Lung microvascular endothelial cell (primary cell): ENCODE results near the gene ZNF217. TPM values are rescaled to one million over a fixed set of nuclear protein-coding genes. Genes with fewer than 3 reads are reported as not detected.
"Not testable (repeated sequence)": the region's sequence is repeated elsewhere in the genome, so short reads cannot be mapped to it uniquely, and the experiment has no call there.

Experiments
- DNase-seq, 2 donors: peaks; one replicate each; pipeline versions ENCODE4 v3.0.0 to v3.0.0-alpha.2; 2010; ENCODE audit warnings: low read depth in 2 of 2
- total RNA-seq: library from RNA; depleted of rRNA; stranded (reverse); fragments of >200 nt; gene quantifications from 2 replicates; pipeline ENCODE4 v1.2.1, GENCODE V29; 2014

Gene ZNF217
- total RNA-seq, 1 donor from 2014 or later = 9.7 TPM

- DNase-seq = not testable (repeated sequence)
These were observed 9.7 kb downstream of the ZNF217 start for GRCh38 chr20:53583660-53584549.

GRCh38 chr20:53582574-53583351, 10.9 kb downstream of the ZNF217 start:
- peak in 1 of 2 donors; percentile 82 for DNase-seq

- DNase-seq = no peak
These were observed 11.4 kb downstream of the ZNF217 start for GRCh38 chr20:53582251-53582570.

DNA sequence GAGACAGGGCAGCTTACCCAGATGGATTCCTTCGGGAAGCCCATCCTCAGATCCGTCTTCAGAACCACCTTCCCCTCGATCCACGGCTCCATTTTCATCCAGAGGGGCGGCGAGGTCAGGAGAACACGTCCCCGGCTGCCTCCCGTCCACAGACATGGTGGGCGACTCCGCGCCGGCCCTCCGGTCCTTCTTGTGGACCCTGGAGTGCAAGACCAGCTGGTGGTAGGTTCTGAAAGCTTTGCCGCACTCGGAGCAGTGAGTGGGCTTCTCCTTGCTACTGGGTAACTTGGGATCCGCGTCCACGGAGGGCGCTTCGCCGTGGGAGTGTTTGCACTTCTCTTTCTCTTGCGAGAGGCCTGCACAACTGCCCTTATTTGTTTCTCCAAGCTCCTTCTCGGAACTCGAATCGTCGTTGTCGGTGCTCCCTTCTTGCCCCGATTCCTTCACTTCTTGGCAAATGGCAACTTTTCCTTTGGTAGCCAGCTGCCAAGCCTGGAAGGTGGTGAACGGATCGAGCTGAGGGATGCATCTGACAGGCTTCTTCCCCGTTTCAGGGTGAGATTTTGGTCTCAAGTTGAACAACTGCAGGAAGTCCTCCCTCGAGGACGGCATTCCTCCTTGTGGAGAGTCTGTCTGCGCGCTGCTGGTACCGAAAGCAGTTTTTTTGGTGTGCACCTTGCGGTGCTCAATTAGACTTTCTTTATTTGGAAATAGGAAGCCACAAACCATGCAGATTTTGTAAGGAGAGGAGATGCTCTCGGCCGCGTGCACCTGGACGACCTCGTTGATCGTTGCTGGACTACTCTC, 12.0 kb downstream of the ZNF217 start:
- DNase-seq = no peak

- DNase-seq = no peak
These were observed 13.1 kb downstream of the ZNF217 start for GRCh38 chr20:53580376-53581111.

- peak; percentile 73 to 79 for DNase-seq
These were observed 13.9 kb downstream of the ZNF217 start for GRCh38 chr20:53579581-53580375.

- no peak for DNase-seq
These were observed 14.4 kb downstream of the ZNF217 start for GRCh38 chr20:53579266-53579580.

GRCh38 chr20:53578492-53579222, 15.0 kb downstream of the ZNF217 start:
- peak; percentile 91 to 94 for DNase-seq

- DNase-seq = no peak
These were observed 16.9 kb downstream of the ZNF217 start for GRCh38 chr20:53576586-53577318.

DNA sequence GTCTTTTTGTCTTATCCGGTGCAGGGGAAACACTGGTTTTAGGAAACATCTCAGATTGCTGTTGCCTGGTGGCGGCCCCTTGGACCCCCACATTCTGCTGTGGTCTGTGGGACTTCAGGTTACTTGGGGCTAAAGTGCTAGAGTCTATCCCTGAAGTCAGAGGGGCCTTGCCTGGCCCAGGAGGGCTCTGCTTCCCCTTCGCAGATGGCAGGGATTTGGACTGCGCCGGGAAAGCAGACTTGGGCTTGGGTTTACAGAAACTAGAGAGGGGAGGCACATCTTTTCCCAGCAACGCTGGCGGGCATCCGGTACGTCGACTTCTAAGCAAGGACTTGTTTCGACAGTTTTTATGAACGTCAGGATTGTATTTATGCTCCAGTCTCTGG, 17.5 kb downstream of the ZNF217 start:
- DNase-seq = no peak

DNA sequence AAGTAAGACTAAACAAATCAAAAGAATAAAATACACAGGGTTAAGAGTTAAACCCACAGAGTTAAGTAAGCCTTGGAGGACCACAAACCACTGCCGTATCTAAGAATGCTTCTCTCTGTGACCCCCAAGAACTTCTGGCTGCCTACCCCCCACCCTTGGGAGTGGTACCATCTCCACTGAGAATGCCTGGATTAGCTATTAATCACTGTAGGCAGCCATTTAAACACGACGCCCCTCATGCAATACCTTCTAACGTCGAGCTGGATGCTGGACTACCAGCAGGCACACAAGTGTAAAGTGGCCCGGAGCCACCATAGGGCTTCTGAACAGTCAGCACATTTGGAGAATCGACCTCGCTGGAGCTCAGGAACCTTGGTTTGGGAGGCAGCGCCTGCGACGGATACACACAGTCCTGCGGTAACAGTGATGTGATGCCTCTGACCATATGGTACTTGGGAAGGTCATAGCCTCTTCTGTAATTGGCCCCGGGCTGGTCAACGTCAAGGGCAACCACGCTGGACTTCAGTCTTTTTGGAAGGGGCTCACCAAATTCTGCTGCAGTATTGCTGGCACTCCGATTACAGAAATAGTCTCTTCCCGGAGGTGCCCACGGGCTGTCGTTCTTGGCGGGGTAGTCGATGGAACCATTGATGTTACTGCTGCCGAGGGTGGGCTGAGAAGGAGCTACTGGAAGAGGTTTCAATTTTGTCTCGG, 18.0 kb downstream of the ZNF217 start:
- DNase-seq = no peak

DNA sequence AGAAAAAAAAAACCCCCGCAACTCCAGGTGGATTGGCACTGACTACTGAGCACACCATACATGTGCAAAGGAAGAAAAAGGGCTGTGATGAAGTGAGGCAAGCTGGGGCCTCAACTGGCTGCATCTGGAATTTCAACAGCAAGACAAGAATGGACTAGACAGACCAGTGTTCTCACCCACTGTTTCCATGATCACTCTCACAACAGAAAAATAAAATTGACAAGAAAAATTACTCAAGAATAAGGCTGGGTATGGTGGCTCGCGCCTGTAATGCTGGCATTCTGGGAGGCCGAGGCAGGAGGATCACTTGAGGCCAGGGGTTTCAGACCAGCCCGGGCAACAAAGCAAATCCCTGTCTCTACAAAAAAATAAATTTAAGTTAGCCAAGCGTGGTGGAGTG, 18.8 kb downstream of the ZNF217 start:
- DNase-seq = no peak

GRCh38 chr20:53574259-53574789, 19.3 kb downstream of the ZNF217 start:
- no peak for DNase-seq

DNA sequence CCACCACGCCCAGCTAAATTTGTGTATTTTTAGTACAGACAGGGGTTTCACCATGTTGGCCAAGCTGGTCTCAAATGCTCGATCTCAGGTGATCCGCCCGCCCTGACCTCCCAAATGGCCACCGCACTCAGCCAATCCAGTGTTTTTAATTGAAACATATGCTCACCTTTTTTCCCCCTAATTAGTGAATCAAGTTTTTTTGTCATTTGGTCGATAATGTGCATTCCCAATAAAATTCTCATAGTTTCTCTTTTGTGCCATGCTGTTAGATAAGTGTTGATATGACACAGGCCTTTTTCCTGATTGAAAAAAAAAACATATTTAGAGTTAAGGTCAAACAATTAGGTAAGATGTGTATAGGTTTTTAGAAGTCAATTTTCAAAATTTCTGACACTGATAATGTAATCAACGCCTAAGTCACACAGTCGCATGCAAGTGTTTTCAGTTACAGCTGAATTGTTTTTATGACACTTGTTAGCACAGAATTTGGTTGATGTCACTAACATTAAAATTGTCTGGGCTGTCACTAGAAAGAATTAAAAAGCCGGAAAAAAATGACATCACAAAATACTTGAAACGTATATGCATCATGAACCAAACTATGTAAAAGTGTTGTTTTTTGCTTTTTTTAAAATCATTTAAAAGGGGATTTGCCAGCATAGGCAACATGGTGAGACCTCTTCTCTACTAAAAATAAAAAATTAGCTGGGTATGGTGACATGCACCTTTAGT, 21.9 kb downstream of the ZNF217 start:
- DNase-seq = no peak

- no peak for DNase-seq
These were observed 23.0 kb downstream of the ZNF217 start for GRCh38 chr20:53570446-53571276.

DNA sequence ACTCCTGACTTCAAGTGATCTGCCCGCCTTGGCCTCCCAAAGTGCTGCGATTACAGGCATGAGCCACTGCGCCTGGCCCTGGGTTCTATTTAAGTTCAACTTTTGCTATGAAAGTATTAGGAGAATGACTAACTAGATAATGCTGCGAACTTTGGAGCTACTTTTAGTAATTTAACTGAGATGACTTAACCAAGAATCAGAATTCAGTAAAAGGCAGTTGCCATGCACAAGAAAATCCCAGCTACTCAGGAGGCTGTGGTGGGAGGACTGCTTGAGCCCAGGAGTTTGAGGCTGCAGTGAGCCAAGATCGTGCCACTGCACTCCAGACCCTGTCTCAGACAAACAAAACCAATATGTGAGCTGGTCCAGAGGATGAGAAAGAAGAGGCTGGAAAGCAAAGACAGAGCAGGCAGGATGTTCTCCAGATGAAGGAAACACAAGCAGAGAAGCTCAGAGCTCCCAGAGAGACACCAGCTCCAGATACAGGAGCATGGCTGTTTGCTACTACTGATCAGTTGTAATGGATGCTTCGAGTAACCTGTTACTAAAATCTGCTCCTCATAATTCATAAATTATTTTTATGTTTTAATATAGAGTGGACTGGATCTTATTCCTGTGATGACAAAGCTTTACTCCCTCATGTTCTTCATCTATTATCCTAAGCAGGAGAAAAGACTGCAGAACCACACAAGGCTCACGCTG, 23.9 kb downstream of the ZNF217 start:
- no peak for DNase-seq
